ENCODE results near the gene TNFRSF9.

TNFRSF9 gene

DNA sequence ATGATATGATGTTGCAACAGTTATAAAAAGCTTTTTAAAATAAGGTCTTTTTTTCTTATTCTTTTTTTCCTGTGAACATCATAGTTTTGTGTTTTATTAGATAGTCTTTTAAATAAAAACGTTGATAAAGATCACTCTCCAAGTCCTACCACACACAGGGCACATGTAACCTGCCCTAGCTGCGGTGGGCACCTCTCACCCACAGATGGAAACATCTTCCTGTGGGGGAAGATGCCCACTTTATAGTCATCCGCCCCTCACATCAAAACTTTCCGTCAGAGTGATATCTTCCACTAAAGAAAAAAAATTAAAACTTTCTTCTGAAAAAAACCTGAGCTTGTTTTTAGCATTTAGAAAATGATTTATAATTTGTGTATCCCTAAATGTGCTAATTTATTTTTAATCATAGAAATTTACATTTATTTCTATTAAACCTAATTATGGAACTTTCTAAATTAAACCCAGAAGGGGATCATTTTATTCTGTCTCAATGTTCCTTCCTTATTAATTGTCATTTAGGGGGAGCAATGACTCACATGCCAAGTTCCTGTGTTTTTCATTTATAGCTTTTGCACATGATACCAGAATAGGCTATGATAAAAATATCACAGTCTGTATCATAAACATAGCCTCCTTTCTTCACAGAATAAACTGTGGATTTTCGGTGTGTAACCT is 24.7 kb downstream of the TNFRSF9 start:
- DNase-seq: no peak

DNA sequence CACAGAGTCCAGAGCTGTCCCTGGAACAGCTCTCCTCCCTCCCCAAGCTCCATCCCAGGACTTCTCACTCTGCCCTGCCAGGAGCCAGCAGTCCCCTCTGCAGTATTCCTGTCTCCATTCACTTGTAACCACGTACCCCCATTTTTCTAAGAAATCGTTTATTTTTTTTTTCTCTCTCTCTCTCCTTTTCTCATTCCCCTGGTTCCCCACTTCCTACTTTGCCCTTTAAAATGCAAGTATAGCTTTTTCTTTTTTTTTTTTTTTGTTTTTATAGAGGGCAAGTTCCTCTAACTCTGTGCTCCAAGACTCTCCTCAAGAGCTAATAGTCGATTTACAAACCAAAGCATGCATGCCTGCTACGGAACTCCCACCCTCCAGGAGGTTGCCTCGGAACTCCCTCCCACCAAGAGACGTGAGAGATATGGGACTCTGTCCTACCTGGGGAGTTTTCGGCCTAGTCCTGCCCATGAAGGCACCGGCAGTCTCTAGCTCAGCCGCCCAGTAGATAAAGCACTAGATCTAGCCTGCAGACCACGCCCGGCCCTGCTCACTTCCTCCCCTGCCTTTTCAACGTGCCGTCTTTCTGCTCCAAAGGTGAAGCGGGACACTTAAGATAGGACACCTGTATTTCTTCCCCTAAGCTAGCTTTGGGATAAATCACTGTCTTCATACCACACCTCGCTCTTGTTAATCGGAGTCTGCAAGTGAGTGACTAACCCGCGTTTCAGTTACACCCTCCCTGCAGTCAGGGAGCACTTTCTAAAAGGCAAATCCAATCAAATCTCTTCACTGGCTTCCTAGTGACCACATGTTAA is 27.7 kb downstream of the TNFRSF9 start:
- no peak for DNase-seq

DNA sequence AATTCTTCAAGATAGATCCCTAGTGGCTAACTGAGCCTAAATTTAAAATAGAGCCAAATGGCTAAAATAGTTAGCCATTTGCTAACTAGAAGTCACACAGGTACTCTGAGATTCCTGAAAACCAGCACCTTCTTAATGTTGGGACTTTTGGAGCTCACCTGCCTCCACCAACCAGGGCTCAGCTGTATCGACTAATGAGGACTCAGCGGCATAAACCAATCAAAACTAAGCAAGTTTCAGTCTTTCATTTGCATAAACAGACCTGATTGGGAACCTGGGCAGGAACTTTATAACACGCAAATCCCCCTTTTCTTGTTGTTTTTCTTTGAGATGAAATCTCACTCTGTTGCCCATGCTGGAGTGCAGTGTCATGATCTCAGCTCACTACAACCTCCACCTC is 28.5 kb downstream of the TNFRSF9 start:
- DNase-seq: no peak

DNA sequence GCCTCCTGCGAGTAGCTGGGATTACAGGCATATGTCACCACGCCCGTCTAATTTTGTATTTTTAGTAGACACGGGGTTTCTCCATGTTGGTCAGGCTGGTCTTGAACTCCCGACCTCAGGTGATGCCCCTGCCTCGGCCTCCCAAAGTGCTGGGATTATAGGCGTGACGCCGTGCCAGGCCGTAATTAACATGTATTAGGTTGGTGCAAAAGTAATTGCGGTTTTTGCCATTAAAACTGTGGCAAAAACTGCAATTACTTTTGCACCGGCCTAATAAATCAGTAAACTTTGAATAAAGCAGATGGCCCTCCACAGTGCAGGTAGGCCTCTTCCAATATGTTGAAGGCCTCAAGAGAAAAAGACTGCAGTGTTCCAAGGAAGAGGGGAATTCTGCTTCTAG is 35.4 kb downstream of the TNFRSF9 start:
- no peak for DNase-seq

DNA sequence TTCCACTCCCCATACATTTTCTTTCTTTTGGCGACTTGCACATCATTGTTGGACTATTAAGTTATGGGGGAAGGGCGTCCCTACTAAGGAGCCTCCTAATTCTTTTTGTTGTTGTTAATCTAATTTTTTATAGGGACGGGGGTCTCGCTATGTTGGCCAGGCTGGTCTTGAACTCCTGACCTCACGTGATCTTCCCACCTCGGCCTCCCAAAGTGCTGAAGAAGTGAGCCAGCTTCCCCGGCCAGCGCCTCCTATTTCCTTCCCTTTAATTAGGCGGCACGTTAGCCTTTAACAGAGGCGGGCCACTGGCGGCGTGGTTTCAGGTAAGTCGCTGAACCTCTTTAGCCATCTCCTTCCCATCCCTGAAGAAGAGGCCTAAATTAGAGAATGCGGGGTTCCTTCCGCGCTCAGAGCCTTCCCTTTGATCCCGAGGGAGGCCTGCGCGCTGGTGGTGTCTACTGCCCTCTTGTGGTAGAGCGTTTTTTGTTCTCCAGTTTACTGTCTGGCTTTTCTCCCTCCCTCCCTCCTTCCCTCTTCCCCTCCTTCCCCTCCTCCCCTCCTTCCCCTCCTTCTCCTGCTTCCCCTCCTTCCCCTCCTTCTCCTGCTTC is 38.1 kb downstream of the TNFRSF9 start:
- DNase-seq: peak; percentile 80

DNA sequence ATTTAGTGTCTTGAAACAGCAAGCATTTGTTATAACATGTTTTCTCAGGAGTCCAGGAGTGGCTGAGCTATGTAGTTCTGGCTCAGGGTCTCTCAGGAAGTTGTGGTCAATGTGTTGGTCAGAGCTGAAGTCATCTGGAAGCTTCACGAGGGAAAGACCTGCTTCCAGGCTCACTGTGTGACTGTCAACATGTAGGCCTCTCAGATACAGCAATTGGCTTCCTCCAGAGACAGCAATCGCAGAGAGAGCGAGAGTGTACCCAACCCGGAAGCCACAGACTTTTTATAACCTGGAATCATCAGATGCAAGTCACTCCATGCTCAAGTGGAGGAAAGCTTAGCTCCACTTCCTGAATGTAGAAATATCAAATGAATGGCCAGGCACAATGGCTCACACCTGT is 40.9 kb downstream of the TNFRSF9 start:
- DNase-seq: no peak

DNA sequence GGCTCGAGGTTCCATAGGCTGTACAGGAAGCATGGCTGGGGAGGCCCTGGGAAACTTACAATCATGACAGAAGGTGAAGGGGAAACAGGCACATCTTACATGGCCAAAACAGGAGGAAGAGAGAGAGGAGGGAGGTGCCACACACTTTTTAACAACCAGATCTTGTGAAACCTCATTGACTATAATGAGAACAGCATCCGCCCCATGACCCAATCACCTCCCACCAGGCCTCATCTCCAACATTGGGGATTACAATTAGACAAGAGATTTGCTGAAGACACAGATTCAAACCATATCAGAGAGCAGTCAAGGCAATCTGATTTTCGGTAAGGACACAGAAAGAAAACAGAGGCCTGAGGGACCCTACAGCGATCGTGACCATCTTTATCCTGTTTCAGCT is 41.7 kb downstream of the TNFRSF9 start:
- no peak for DNase-seq

DNA sequence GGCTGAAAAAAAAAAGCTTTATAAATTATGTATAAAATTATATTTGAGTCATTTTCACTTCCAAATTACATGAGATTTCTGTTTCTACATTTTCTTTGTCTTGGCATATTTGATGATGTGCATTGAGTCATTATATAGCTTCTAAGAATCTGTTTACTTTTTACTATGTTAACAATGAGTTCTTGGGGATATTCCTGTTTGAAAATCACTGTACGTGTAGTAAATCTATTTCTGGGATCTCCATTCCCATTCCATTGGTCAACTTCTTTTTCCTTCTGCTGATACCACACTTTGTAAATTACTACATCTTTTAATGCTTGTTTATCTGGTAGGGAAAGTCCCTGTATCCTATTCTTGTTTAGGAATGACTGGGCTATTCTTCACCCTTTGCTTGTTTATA is 43.6 kb downstream of the TNFRSF9 start:
- DNase-seq: no peak

DNA sequence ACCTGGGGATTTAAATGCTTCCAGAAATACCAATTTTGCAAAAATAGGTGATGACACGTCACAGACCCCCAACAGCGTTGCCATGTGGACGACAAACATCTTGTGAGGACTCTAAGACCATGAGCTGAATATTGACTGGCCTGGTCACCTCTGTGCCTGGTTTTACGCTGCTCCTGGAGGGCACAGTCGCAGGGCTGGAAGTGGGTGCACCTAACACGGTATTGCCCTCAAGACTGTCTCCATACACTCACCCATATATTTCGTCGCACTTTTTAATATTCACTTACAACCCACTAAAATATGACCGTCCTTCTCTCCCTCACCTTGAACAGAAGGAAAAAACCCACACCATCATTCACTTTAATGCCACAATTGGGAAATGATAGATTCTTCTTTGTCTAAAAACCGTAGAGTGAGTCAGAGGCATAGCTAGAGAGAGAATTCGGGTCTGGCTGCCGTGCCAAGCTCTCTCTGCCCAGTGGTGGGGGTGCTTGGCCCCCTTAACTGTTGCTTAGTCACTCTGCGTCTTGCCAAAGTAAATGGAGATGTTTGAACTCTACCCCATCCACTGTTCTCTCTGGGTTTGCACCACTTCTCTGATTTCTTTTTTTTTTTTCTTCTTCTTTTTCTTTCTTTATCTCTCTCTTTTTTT is 47.0 kb downstream of the TNFRSF9 start:
- DNase-seq: no peak

DNA sequence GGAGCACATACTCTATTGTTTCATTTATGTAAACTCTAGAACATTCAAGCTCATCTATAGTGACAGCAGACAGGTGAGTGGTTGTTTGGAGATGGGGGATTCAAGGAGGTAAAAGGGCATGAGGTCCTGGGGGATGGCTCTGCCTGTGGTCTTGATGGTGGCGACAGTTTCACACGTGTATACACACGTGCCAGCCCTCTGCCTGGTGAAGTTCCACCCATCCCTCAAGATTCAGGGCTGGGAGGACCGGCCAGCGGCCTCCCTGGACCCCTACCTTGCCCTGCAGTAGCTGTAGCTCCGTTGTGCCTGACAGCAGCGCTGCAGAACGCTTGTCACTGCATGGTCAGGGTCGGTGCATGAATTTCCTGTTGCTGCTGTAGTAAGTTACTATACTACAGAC is 48.8 kb downstream of the TNFRSF9 start:
- no peak for DNase-seq

DNA sequence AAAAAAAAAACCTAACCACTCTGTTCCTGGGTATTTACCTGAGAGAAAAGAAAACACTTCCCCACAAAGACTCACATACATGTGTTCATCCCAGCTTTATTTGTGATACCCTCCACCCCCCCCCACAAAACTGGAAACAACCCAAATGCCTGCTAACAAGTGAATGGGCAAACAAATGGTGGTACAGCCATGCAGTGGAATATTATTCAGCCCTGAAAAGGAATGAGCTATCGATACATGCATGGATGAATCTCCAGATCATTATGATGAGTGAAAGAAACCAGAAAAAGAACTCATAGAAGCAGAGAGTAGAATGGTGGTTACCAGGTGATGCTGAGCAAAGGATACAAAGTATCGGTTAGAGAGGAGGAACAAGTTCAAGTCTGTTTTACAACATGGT is 49.8 kb downstream of the TNFRSF9 start:
- DNase-seq: no peak

DNA sequence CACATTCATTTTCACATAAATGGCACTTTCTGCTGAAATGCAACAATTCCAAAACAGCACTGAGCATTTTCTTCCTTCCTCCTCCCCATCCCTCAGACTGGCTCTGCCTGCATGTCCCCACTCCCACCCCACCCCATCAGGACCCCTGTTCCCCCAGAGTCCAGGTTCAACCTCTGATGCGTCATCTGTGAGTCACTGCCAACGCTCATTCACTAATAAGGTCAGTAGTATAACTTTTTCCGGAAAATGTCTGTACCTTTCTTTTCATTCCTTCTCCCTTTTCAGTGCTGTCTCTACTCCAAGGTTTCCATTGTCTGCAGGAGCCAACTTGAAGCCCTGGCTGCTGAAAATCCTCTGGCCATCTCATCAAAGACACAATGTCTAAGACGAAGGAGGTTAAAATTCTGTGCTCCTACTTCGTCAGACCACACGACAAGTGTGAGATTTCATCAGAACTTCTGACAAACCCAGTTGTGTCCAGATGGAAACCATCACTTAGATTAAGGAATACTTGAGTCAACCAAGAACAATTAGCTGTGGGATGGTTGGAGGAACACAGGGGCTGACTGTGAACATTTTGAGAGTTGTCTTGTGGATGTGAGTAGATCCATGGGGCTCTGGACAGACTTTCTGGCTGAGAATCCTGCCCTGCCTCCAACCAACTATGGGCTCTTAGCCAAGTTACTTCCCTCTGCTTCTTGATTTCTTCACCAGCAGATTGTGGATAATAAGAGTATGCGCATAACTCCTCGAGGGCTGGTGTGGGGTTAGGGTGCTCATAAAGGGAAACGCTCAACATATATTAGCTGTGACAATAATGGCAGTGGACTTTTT is 52.2 kb downstream of the TNFRSF9 start:
- no peak for DNase-seq

DNA sequence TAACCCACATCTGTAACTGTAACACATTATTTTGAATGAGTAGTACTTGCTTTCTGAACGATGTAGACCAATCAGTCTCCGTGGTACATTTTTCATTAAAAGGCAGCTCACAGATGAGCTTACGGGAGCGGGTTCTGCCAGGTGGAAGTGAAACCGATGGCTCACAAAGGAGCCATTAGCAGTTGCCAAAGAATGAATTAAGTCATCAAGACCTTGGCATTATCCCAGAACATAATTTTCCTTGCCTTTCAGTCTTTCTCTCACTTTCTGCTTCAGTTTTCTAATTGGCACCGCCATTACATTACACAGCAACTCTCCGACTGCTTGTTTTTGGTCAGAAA is 54.3 kb downstream of the TNFRSF9 start:
- no peak for DNase-seq

DNA sequence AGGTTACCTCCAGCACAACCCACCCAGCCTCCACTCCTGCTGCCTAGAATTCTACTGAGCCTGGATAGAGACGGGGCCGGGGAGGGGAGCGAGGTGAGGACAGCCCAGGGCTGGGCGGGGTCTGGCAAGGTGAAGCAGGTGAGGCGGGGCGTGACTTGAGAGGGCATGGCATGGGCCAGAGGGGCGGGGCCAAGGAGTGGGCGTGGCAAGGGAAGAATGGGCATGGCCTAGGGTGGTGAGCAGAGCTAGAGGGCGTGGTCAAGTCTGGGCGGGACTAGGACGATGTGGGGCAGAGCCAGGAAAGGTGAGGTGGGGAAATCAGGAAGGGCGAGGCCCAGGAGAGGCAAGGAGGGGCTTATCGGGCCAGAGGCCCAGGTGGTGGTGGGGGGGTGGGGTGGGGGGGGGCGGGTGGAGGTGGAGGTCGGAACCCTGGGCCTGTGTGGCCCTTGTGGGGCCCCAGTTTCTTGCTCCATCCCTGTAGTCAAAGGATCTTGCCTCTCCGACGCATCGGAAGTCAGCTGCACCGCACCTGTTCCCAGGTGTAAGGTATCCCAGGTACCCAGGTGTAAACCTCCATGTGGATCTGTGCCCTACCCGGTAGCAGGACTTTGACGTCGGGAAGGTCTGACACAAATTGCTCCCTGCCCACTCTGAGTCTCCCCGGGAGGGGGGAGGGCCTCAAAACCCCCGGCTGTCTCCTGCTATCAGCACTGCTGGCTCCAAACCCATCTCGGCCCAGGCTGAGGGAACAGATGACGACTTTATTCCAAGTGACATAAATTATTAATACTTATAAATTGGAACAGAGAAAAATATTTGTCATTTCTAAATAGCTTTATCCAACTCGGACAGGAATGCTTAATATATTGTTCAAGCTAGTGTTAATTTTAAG is 54.9 kb downstream of the TNFRSF9 start:
- no peak for DNase-seq

DNA sequence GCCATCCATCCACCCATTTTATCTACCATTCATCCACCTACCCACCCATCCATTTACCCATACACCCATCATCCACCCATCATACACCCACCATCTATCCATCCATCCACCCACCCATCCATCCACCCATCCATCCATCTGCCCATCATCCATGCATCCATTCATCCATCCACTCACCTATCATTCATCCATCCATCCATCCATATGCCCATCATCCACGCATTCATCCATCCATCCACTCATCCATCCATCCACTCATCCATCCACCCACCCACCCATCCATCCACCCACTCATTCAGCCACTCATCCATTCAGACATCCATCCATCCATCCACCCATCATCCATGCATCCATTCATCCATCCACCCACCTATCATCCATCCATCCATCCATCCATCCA is 55.9 kb downstream of the TNFRSF9 start:
- DNase-seq: no peak

DNA sequence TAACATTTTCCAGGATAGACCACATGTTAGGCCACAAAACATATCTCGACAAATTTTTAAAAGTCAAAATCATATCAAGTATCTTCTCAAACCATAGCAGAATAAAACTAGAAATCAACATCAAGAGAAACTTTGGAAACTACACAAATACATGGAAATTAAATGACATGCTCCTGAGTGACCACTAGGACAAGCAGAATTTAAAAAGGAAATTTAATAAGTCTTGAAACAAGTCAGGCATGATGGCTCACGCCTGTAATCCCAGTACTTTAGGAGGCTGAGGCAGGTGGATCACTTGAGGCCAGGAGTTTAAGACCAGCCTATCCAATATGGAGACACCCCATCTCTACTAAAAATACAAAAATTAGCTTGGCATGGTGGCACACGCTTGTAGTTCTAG is 61.4 kb downstream of the TNFRSF9 start:
- no peak for DNase-seq

DNA sequence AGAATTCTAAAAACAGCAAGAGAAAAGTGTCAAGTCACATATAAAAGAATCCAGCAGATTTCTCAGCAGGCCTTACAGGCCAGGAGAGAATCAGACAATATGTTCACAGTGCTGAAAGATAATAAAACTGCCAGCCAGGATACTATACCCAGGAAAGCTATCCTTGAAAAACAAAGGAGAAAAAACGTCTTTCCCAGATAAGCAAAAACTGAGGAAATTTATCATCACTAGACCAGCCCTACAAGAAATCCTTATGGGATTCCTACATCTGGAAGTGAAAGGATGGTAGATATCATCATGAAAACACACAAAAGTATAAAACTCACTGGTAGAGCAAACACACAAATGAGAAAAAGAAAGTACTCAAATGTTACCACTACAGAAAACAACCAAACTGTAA is 62.6 kb downstream of the TNFRSF9 start:
- no peak for DNase-seq

DNA sequence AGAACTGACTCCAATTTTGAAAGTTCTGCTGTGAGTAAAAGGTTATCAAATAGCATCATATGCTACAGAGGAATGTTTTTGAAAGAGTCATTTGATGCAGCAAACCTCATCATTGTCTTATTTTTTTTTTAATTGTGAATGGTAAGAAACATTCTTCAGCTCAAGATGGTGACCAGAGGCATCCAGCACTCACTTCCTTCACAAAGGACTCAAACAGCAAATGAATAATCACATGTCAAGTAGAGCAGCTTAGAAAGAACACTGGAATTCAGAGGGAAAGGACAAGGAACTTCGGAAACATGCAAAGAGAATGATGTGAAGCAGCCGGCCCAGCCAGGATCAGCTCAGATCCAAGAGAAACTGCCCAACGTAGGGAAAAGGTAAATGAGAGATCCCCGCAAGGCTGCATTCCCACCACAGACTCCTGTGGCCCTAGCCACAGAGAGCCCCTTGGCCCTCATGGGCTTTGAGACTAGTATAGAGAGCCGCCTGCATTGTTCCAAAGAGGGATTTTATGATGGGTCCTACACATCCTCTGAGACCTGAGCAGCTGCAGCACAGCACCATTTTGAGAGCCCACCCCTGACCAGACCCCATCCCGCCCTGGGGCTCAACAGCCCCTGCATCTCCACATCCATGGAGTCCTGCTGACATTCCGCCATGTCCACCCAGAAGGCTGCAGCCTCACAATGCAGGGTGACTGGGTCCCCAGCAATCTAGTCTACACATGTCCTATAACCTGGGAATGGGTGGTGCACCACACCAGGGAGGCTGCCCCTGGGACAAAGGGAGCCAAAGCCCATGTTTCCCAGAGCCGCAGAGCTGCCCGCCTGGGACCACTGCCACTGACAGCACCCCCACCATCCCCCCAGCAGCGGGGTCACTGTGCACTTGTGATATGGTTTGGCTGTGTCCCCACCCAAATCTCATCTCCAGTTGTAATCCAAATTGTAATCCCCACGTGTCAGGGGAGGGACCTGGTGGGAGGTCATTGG is 66.5 kb downstream of the TNFRSF9 start:
- no peak for DNase-seq

DNA sequence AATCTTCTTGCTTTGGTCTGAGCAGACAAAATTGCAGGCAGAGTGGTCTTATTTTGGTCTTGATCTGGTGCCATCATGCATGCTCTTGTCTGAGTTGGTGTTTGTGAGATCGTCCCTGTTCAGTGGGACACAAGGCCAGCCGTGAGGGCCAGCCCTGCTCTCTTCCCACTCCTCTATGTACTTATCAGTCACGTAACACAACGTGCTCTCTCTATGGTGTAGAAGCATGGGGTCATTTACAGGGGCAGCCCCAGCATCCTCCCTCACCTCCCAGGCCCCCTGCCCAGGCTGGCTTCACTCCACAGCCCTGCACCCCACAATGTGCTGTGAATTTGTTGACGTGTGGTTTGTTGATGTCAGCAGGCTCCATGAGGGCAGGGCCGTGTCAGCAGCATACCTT is 69.5 kb downstream of the TNFRSF9 start:
- no peak for DNase-seq

DNA sequence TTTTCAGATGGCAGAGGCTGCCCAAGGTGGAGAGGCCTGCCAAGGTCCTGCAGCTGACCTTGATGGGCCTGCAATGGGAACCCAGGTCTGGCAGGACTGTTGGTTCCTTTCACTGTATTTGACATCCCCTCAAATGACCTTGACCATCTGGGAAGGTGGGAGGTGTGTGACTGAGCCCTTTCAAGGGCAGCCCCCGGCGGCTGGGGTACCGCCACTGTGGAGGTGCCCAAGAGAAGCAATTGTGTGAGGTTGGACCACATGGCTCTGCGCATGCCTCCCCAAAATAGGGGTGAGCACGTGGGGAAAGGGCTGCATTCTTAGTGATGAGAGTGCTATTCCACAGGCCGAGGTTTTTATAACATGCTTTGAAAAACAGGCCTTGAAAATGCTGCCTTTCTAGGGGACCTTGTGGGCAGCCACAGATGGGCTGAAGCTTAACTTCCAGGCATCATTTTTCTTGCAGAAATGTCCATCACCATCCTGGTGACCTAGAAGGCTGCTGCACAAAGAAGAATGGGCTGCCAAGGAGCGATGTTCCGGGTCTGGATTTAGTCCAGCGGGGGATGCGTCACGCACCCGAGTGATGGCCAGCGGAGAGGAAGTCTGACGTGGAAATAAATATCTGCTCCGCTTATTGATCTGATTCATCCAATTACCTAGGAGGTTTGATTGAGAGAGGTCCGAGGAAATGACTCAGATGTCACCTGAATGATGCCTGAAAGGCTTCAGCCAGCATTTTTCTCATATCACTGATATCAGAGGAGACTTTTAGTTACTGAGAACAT is 71.3 kb downstream of the TNFRSF9 start:
- DNase-seq: no peak
